HUES64 (cell line): ENCODE measurements around the gene WDR19.
A peak's percentile ranks its signal among the peaks of the same experiment; 100 is the strongest.

ENCODE experiments used
- H3K27ac ChIP-seq: 2 replicates; pipeline ENCODE4 v1.7.0; 2013; ENCODE audit warnings: low read depth, low read length, inconsistent platforms
- H3K27me3 ChIP-seq: 2 replicates; pipeline ENCODE4 v1.6.1; 2013; ENCODE audit warnings: mild to moderate bottlenecking, low read length; ENCODE audit not compliant: insufficient read depth
- H3K36me3 ChIP-seq: 2 replicates; pipeline ENCODE4 v1.6.1; 2013; ENCODE audit warnings: mild to moderate bottlenecking, low read length; ENCODE audit not compliant: insufficient read depth
- H3K4me1 ChIP-seq: 2 replicates; pipeline ENCODE4 v1.6.1; 2013; ENCODE audit warnings: mild to moderate bottlenecking, low read length, moderate library complexity; ENCODE audit not compliant: insufficient read depth
- H3K4me3 ChIP-seq: 2 replicates; pipeline ENCODE4 v1.5.1; 2013; ENCODE audit warnings: mild to moderate bottlenecking, low read length, moderate library complexity
- H3K9ac ChIP-seq: 2 replicates; pipeline ENCODE4 v1.6.1; 2013; ENCODE audit warnings: mild to moderate bottlenecking, low read depth, low read length
- H3K9me3 ChIP-seq: 2 replicates; pipeline ENCODE4 v1.6.1; 2013; ENCODE audit warnings: low read depth, low read length; ENCODE audit not compliant: insufficient read depth
- WGBS: fragments of 150-250, 120-280 bp; methylation state at CpG from one replicate; pipeline ENCODE4 v1.1.7; 2013; ENCODE audit warnings: missing lambda C conversion rate; 5-methylcytosine and 5-hydroxymethylcytosine counted together

WDR19 gene

DNA sequence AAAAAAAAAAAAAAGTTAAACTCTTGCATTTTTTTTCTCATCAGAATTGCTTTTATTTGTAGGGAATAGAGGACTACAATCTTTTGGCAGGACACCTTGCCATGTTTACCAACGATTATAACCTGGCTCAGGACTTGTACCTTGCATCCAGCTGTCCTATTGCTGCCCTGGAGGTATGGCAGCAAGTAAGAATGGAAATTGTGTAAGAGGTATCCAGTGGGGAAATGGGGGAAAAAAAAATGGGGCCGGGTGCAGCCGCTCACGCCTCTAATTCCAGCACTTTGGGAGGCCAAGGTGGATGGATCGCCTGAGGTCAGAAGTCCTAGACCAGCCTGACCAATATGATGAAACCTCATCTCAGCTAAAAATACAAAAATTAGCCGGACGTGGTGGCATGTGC lies 49.8 kb downstream of the WDR19 start:
- H3K27me3 ChIP-seq, result no peaks in the 10 kb centered on the region
- peaks cover 15% of the 10 kb centered on the region for H3K36me3 ChIP-seq

GRCh38 chr4:39233114-39233513 lies 50.8 kb downstream of the WDR19 start:
- Histone ChIP-seq H3K27me3 (no peaks in the 10 kb centered on the region), H3K4me3 (no peak overlapping the region), H3K36me3 (peaks cover 15% of the 10 kb centered on the region), H3K4me1 (no peaks in the 10 kb centered on the region), H3K9ac (no peak overlapping the region), H3K27ac (no peak overlapping the region), H3K9me3 (no peaks in the 10 kb centered on the region)
- 91% methylated on average over 1 of the region's 2 CpGs for WGBS

More for the DNA sequence above, 49.8 kb downstream of the WDR19 start:
- Histone ChIP-seq H3K4me1 (no peaks in the 10 kb centered on the region), H3K4me3 (no peak overlapping the region), H3K27ac (no peak overlapping the region), H3K9ac (no peak overlapping the region), H3K9me3 (no peaks in the 10 kb centered on the region)
- 86% methylated on average over 7 of the region's 7 CpGs for WGBS

GRCh38 chr4:39233783-39234182 lies 51.5 kb downstream of the WDR19 start:
- Histone ChIP-seq H3K4me3 (no peak overlapping the region), H3K9ac (no peak overlapping the region), H3K4me1 (no peaks in the 10 kb centered on the region), H3K36me3 (peaks cover 15% of the 10 kb centered on the region), H3K27me3 (no peaks in the 10 kb centered on the region), H3K9me3 (no peaks in the 10 kb centered on the region), H3K27ac (no peak overlapping the region)
- 94% methylated on average over 1 of the region's 1 CpG for WGBS

GRCh38 chr4:39235021-39235420 lies 52.7 kb downstream of the WDR19 start:
- Histone ChIP-seq H3K9me3 (no peaks in the 10 kb centered on the region), H3K4me1 (no peaks in the 10 kb centered on the region), H3K4me3 (no peak overlapping the region), H3K27ac (no peak overlapping the region), H3K36me3 (peaks cover 15% of the 10 kb centered on the region), H3K9ac (no peak overlapping the region), H3K27me3 (no peaks in the 10 kb centered on the region)
- 92% methylated on average over 2 of the region's 2 CpGs for WGBS

- 67% methylated on average over 1 of the region's 2 CpGs for WGBS
- Histone ChIP-seq H3K9me3 (no peaks in the 10 kb centered on the region), H3K9ac (no peak overlapping the region), H3K27me3 (no peaks in the 10 kb centered on the region), H3K4me3 (no peak overlapping the region), H3K4me1 (no peaks in the 10 kb centered on the region), H3K27ac (no peak overlapping the region), H3K36me3 (peaks cover 15% of the 10 kb centered on the region)
These were observed 53.4 kb downstream of the WDR19 start for GRCh38 chr4:39235696-39236095.

DNA sequence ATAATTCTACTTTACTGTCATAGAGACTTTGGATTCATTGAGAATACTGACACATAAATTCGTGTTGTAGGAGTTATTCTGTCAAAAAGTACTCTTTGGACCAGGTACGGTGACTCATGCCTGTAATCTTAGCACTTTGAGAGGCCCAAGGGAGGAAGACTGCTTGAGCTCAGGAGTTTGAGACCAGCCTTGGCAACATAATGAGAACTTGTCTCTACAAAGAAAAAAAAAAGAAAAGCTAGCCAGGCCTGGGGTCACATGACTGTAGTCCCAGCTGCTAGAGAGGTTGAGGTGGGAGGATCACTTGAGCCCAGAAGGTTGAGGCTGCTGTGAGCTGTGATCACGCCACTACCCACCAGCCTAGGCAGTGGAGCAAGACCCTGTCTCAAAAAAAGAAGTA lies 54.9 kb downstream of the WDR19 start:
- no peaks in the 10 kb centered on the region for H3K9me3 ChIP-seq
- no peak overlapping the region for H3K9ac ChIP-seq
- no peak overlapping the region for H3K27ac ChIP-seq
- no peaks in the 10 kb centered on the region for H3K4me1 ChIP-seq
- H3K27me3 ChIP-seq, result no peaks in the 10 kb centered on the region
- H3K36me3 ChIP-seq, result peaks cover 15% of the 10 kb centered on the region
- H3K4me3 ChIP-seq, result no peak overlapping the region
- 95% methylated on average over 3 of the region's 3 CpGs for WGBS

DNA sequence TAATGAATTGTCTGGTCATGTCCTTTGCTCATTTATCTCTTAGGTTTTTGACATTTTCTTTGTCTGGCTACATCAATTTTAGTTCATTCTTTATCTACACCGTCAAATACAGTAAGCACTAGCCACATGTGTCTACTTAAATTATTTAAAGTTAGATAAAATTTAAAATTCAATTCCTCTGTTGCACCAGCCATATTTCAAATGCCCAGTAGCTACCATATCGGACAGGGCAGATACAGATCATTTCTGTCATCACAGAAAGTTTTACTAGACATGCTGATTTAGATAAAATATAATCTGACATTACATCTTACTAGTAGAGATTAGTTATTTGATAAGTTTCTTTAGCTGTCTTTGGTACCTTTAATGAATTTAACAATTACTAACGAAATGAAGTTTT lies 61.1 kb downstream of the WDR19 start:
- Histone ChIP-seq H3K9ac (no peak overlapping the region), H3K27me3 (no peaks in the 10 kb centered on the region), H3K4me1 (no peaks in the 10 kb centered on the region), H3K27ac (no peak overlapping the region), H3K9me3 (peaks cover 15% of the 10 kb centered on the region), H3K36me3 (peaks cover 22% of the 10 kb centered on the region), H3K4me3 (no peak overlapping the region)
- 93% methylated on average over 2 of the region's 3 CpGs for WGBS

- Histone ChIP-seq H3K4me1 (peaks cover 10% of the 10 kb centered on the region; the same call in 1 of the 2 replicates), H3K27ac (no peak overlapping the region; the same call in 1 of the 2 replicates), H3K9ac (no peak overlapping the region), H3K27me3 (no peaks in the 10 kb centered on the region), H3K36me3 (peaks cover 13% of the 10 kb centered on the region), H3K4me3 (no peak overlapping the region), H3K9me3 (no peaks in the 10 kb centered on the region)
- 11% methylated on average over 1 of the region's 2 CpGs for WGBS
These were observed 72.9 kb downstream of the WDR19 start for GRCh38 chr4:39255266-39255665.

DNA sequence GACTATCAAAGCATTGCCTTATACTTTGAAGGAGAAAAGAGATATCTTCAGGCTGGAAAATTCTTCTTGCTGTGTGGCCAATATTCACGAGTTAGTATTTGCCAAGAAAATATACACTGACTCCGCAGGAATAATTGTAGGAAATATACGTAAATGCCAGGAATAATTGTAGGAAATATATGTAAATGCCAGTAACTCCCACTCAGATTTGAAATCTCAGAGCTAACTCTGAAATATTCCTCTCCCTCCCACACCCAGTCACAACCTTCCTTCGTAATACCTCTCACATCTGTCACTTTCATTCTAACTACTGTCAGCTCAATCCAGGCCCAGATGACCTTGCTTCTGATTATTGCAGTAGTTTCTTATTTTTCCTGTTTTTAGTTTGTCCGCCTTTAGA lies 73.5 kb downstream of the WDR19 start:
- H3K27me3 ChIP-seq, result no peaks in the 10 kb centered on the region
- peaks cover 13% of the 10 kb centered on the region for H3K36me3 ChIP-seq
- peaks cover 10% of the 10 kb centered on the region; the same call in 1 of the 2 replicates for H3K4me1 ChIP-seq
- H3K27ac ChIP-seq, result peak overlapping the region; percentile 46; the same call in 1 of the 2 replicates
- H3K4me3 ChIP-seq, result no peak overlapping the region
- WGBS, result 96% methylated on average over 5 of the region's 5 CpGs
- H3K9ac ChIP-seq, result no peak overlapping the region
- no peaks in the 10 kb centered on the region for H3K9me3 ChIP-seq

GRCh38 chr4:39256436-39256835 lies 74.1 kb downstream of the WDR19 start:
- Histone ChIP-seq H3K4me1 (peaks cover 10% of the 10 kb centered on the region; the same call in 1 of the 2 replicates), H3K4me3 (no peak overlapping the region), H3K36me3 (peaks cover 13% of the 10 kb centered on the region), H3K9me3 (no peaks in the 10 kb centered on the region), H3K9ac (no peak overlapping the region), H3K27ac (no peak overlapping the region), H3K27me3 (no peaks in the 10 kb centered on the region)
- 89% methylated on average over 2 of the region's 2 CpGs for WGBS

DNA sequence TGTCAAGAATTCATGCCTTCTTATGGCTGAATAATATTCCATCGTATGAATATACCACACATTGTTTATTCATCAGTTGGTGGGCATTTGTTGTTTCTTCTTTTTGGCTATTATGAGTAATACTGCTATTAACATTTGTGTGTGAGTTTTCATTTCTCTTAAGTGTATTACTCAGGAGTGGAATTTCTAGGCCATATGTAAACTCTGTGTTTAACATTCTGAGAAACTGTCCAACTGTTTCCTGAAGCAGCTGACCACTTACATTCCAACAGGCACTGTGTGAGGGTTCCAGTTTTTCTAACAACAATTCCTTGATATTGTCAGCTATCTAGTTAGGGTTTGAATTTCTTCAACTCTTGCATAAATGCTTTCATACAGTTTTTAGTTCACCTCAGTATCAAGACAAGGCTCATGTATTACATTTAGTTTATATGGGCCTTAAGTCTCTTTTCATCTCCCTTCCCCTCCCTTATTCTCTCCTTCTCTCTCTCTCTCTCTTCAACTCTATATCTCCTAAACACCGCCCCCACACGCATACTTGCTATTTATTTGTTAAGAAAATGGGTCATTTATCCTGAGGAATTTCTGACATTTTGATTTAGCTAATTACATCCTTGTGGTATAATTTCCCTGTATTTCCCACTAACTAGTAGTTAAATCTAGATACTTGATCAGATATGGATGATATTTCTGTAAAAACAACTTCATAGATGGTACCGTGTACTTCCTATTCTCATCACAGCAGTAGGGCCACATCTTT lies 77.4 kb downstream of the WDR19 start:
- H3K27ac ChIP-seq, result no peak overlapping the region
- no peaks in the 10 kb centered on the region for H3K27me3 ChIP-seq
- H3K9ac ChIP-seq, result no peak overlapping the region
- H3K4me3 ChIP-seq, result no peak overlapping the region
- H3K4me1 ChIP-seq, result peaks cover 8% of the 10 kb centered on the region; the same call in 1 of the 2 replicates
- H3K36me3 ChIP-seq, result peaks cover 13% of the 10 kb centered on the region
- H3K9me3 ChIP-seq, result no peaks in the 10 kb centered on the region
- 93% methylated on average over 1 of the region's 4 CpGs for WGBS
